ENCODE data around the gene CREM. TPM values are rescaled to one million over a fixed set of nuclear protein-coding genes. Genes with fewer than 3 reads are reported as not detected.

Gene CREM
- total RNA-seq, 1 experiment from 2014 or later, result 20.0 TPM

DNA sequence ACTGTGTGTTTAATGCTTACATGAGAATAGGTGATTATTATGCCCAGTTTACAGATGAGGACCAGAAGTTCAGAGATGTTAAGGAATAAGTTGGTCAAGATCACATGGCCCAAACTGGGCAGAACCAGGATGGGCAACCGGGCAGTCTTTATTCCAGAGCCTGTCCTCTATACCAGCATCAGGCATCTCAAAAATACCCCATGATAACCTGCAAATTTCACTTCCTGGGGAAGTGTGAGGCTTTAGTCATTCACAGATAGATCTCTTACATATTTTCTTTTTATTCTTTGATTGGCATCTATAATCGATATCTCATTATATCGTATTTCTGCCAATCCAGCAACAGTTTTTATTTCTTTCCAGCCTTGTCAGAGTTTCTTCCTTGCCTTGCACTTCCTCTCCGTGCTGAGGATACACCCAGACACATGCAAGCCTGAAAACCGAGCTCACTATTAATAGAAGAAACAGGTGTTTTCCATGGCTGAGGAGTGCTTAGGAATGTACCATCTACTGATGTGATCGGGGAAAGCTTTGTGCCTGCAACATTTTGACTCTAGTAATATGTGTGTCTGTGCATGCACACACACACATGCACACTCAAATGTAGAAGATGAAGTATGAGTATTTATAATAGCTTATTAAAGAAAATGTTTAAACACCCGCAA, 82.4 kb downstream of the CREM start:
- no peak overlapping the region for H3K4me2 ChIP-seq (ENCODE audit: insufficient read depth, insufficient read length, low read length)
- H2AFZ ChIP-seq (ENCODE audit: low read length), result no peak overlapping the region
- no peak overlapping the region for H3K18ac ChIP-seq (ENCODE audit: insufficient read length, low read depth, low read length)
- no peaks in the 10 kb centered on the region for H3K23me2 ChIP-seq (ENCODE audit: insufficient read length, low read depth, low read length, poor library complexity, severe bottlenecking)
- Mint-ChIP-seq H3K4me3 (no peak overlapping the region), H3K36me3 (ENCODE audit: insufficient read depth in 1 of 3, low read depth in 3 of 3) (peaks cover 2 to 6% (median 4%) of the 10 kb centered on the region in 3 experiments; a peak in 6 of 7 replicates), H3K27ac (peak overlapping the region in 1 of 3 experiments; percentile 59; a peak in 2 of 7 replicates), H3K4me1 (peaks cover 48 to 50% of the 10 kb centered on the region in 2 experiments), H3K27me3 (ENCODE audit: low read depth) (no peaks in the 10 kb centered on the region), H3K9me3 (no peaks in the 10 kb centered on the region)
- no peak overlapping the region for H3K9ac ChIP-seq (ENCODE audit: extremely low read depth, insufficient read length, low read length)
- TF ChIP-seq CTCF (conservative IDR thresholded peaks at IDR 0.05), result no peak
- H2BK12ac ChIP-seq (ENCODE audit: insufficient read length, low read depth, low read length), result no peak overlapping the region
- no peak overlapping the region for H3K27ac ChIP-seq (ENCODE audit: insufficient read length, low read depth, low read length)
- no peak overlapping the region for H2AK5ac ChIP-seq (ENCODE audit: insufficient read length, low read length)
- H2BK15ac ChIP-seq (ENCODE audit: low read depth, low read length), result no peak overlapping the region
- H4K5ac ChIP-seq (ENCODE audit: insufficient read length, low read depth, low read length), result no peak overlapping the region
- no CpG with 5 or more reads among the region's 7 CpGs for WGBS (ENCODE audit: extremely low coverage, insufficient read length, low lambda C conversion rate)
- no peak for DNase-seq
- H3K4me1 ChIP-seq (ENCODE audit: insufficient read depth, low read length), result peaks cover 14% of the 10 kb centered on the region
- no peak overlapping the region for H2BK5ac ChIP-seq (ENCODE audit: insufficient read length, low read length)
- H3K27me3 ChIP-seq (ENCODE audit: insufficient read depth, low read length), result no peaks in the 10 kb centered on the region
- H3T11ph ChIP-seq (ENCODE audit: low read length), result no peak overlapping the region
- H4K8ac ChIP-seq (replicated peaks; ENCODE audit: insufficient read length, low read depth, low read length), result no peak overlapping the region
- no peaks in the 10 kb centered on the region for H4K20me1 ChIP-seq (ENCODE audit: control insufficient read depth, insufficient read depth, insufficient read length)
- H4K91ac ChIP-seq (ENCODE audit: insufficient read length, low read depth, low read length), result no peak overlapping the region
- H3K9me3 ChIP-seq (ENCODE audit: control insufficient read depth, low read depth, low read length), result no peaks in the 10 kb centered on the region
- no peak overlapping the region for H3K23ac ChIP-seq (ENCODE audit: insufficient read length, low read depth, low read length)
- H3K4ac ChIP-seq (ENCODE audit: low read depth, low read length), result no peak overlapping the region
- H2BK120ac ChIP-seq (ENCODE audit: low read depth, low read length, poor library complexity, severe bottlenecking), result no peak overlapping the region
- H3K79me2 ChIP-seq (ENCODE audit: insufficient read depth, low read length), result no peaks in the 10 kb centered on the region
- H3K79me1 ChIP-seq (ENCODE audit: insufficient read depth, low read depth, low read length, poor library complexity, severe bottlenecking), result no peaks in the 10 kb centered on the region
- H3K14ac ChIP-seq (ENCODE audit: insufficient read depth, low read length), result no peak overlapping the region
- H2BK20ac ChIP-seq (ENCODE audit: low read depth, low read length, poor library complexity, severe bottlenecking), result no peak overlapping the region
- H3K56ac ChIP-seq (ENCODE audit: insufficient read length, low read depth, low read length), result no peak overlapping the region
